H1 (cell line): ENCODE results near the gene GAS7. TPM values are rescaled to one million over a fixed set of nuclear protein-coding genes. Genes with fewer than 3 reads are reported as not detected.

ENCODE experiments used
- ASH2L ChIP-seq: fragments of 200-600, 300-600 bp; sonication (generic); IDR thresholded peaks from one replicate; pipeline ENCODE4 v1.7.1; 2017; ENCODE audit warnings: low read length
- CBX8 ChIP-seq: fragments of 300-800, 300-1000 bp; sonication (generic); IDR thresholded peaks from 2 replicates; pipeline ENCODE4 v1.7.1; 2016; ENCODE audit warnings: low read depth, low read length, borderline replicate concordance
- CHD7 ChIP-seq: fragments of 300-600 bp; sonication (generic); IDR thresholded peaks from 2 replicates; pipeline ENCODE4 v1.7.1; 2012; ENCODE audit warnings: low read length, moderate library complexity, mild to moderate bottlenecking, inconsistent platforms; ENCODE audit not compliant: insufficient replicate concordance
- CREB1 ChIP-seq: IDR thresholded peaks from 2 replicates; pipeline ENCODE4 v1.6.1; 2012; ENCODE audit warnings: inconsistent platforms
- EP300 ChIP-seq, 2 experiments: IDR thresholded peaks; 1 replicate in 1 of 2; 2 replicates in 1 of 2; pipeline ENCODE4 v1.6.1; 2011 to 2012; ENCODE audit warnings: low read depth in 2 of 2, low read length in 2 of 2, mild to moderate bottlenecking in 2 of 2, borderline replicate concordance in 1 of 2, inconsistent platforms in 1 of 2, moderate library complexity in 1 of 2
- GTF2F1 ChIP-seq: IDR thresholded peaks from 2 replicates; pipeline ENCODE4 v1.6.1; 2012; ENCODE audit warnings: low read depth, low read length, improper control_type of control experiment, borderline replicate concordance
- SIX5 ChIP-seq: IDR thresholded peaks from 2 replicates; pipeline ENCODE4 v1.6.1; 2011; ENCODE audit warnings: mild to moderate bottlenecking, low read depth, low read length
- SP2 ChIP-seq: IDR thresholded peaks from 2 replicates; pipeline ENCODE4 v1.6.1; 2012; ENCODE audit warnings: mild to moderate bottlenecking, low read length, inconsistent platforms
- SP4 ChIP-seq: IDR thresholded peaks from 2 replicates; pipeline ENCODE4 v1.6.1; 2012; ENCODE audit warnings: low read length, inconsistent platforms
- polyA plus RNA-seq, 7 experiments: library from polyadenylated mRNA; depleted of rRNA in 3 of 7; stranded (reverse) in 5 of 7; unstranded in 2 of 7; fragments of >200 nt in 5 of 7; fragments of 200-250 nt in 2 of 7; gene quantifications; 1 replicate in 5 of 7; 2 replicates in 1 of 7; 4 replicates in 1 of 7; pipeline versions ENCODE4 v1.2.1 to v1.2.3, GENCODE V29; 2011 to 2013; ENCODE audit warnings: missing spikeins in 2 of 7, mixed read lengths in 2 of 7
- total RNA-seq: library from RNA; stranded (reverse); fragmentation: NEBNext Ultra II Directional; extraction: Animal tissue kit (Norgen Biotek cat#: 25700); gene quantifications from 2 replicates; pipeline ENCODE4 v1.2.1, GENCODE V29; 2021
- TF ChIP-seq, protein P1 (sequence below), 3 experiments: IDR thresholded peaks; 1 replicate in 2 of 3; 2 replicates in 1 of 3; pipeline versions ENCODE4 v1.5.1 to v1.6.1; 2011; ENCODE audit warnings: low read length in 3 of 3, mild to moderate bottlenecking in 3 of 3, inconsistent platforms in 2 of 3, low read depth in 1 of 3, moderate library complexity in 1 of 3; ENCODE audit not compliant: insufficient read depth in 1 of 3; ENCODE audit errors: control extremely low read depth in 1 of 3

Gene GAS7
- total and polyA plus RNA-seq, 2 of the 8 experiments (the other 6 are each of a cell fraction or from before 2014, with no cell fraction given): 5.0 to 14.5 TPM

DNA sequence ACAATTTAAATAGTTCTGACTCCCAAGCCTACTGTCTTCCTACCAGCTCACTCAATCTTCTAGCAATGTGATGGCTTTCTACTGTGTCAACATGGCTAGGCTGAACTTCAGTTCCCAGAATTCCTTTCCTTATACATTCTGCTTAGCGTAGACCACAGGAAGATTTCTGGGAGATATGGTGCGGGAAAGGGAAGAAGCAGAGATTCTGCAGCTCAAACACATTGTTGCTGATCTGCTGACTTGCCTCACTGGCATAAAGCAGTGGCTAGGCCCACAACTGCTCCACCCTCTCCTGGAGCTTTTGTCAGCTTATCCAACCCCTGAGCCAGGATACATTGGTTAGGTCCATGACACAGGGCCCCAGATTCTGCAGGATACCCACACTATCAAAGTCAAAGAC, 58.8 kb downstream of the GAS7 start (continued):
- no peak for TF ChIP-seq CHD7
- TF ChIP-seq CREB1: no peak
- no peak for TF ChIP-seq ASH2L
- TF ChIP-seq SP2: no peak
- TF ChIP-seq SP4: no peak
- TF ChIP-seq EP300 (IDR thresholded peaks at IDR 0.05; ENCODE audit: borderline replicate concordance in 1 of 2, low read depth in 2 of 2, low read length in 2 of 2): no peak
- TF ChIP-seq CBX8: no peak
- no peak for TF ChIP-seq SIX5
- TF ChIP-seq GTF2F1: no peak
- TF ChIP-seq, protein P1, sequence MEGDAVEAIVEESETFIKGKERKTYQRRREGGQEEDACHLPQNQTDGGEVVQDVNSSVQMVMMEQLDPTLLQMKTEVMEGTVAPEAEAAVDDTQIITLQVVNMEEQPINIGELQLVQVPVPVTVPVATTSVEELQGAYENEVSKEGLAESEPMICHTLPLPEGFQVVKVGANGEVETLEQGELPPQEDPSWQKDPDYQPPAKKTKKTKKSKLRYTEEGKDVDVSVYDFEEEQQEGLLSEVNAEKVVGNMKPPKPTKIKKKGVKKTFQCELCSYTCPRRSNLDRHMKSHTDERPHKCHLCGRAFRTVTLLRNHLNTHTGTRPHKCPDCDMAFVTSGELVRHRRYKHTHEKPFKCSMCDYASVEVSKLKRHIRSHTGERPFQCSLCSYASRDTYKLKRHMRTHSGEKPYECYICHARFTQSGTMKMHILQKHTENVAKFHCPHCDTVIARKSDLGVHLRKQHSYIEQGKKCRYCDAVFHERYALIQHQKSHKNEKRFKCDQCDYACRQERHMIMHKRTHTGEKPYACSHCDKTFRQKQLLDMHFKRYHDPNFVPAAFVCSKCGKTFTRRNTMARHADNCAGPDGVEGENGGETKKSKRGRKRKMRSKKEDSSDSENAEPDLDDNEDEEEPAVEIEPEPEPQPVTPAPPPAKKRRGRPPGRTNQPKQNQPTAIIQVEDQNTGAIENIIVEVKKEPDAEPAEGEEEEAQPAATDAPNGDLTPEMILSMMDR (IDR thresholded peaks at IDR 0.05; ENCODE audit: control extremely low read depth in 1 of 3, insufficient read depth in 1 of 3, low read depth in 1 of 3, low read length in 3 of 3): no peak
